H1 (cell line): ENCODE measurements around the gene FGGY. TPM values are rescaled to one million over a fixed set of nuclear protein-coding genes. Genes with fewer than 3 reads are reported as not detected.

Experiments used
- CTCF ChIA-PET: fragments of 300-600 bp; sonication (Branson Sonifier 250); formaldehyde crosslinking; loops from one replicate; lab custom pipeline; 2021; ENCODE audit not compliant: partially characterized antibody; lab: Charles Lee
- POLR2A ChIA-PET: fragments of 300-600 bp; sonication (Branson Sonifier 250); formaldehyde crosslinking; loops from one replicate; lab custom pipeline; 2021; ENCODE audit warnings: inconsistent platforms; ENCODE audit not compliant: partially characterized antibody; lab: Charles Lee
- DNase-seq, 2 experiments: peaks; one replicate each; pipeline versions ENCODE4 v3.0.0 to v3.0.0-alpha.2; 2010 to 2022; ENCODE audit warnings: low spot score in 2 of 2, low read depth in 1 of 2, mixed read lengths in 1 of 2
- FAIRE-seq: peaks from 2 replicates; lab custom pipeline; 2011; peaks lifted over from hg19 to GRCh38; lab: Jason Lieb, UNC
- H2AFZ ChIP-seq: 2 replicates; pipeline ENCODE4 v1.8.1; 2012; ENCODE audit warnings: low read length, inconsistent platforms
- H2AK5ac ChIP-seq: 2 replicates; pipeline ENCODE4 v1.6.1; 2013; ENCODE audit warnings: low read depth, low read length
- H2BK120ac ChIP-seq: replicated peaks from 2 replicates; pipeline ENCODE3; 2013; ENCODE audit warnings: low read depth, low read length, inconsistent platforms
- H2BK12ac ChIP-seq: 2 replicates; pipeline ENCODE4 v1.6.1; 2013; ENCODE audit warnings: low read depth, low read length
- H2BK15ac ChIP-seq: 2 replicates; pipeline ENCODE4 v1.6.1; 2013; ENCODE audit warnings: low read length
- H2BK20ac ChIP-seq: 2 replicates; pipeline ENCODE4 v1.6.1; 2013; ENCODE audit warnings: low read length
- H2BK5ac ChIP-seq: 2 replicates; pipeline ENCODE4 v1.6.1; 2013; ENCODE audit warnings: low read depth, low read length
- H3K14ac ChIP-seq: 2 replicates; pipeline ENCODE4 v1.6.1; 2013; ENCODE audit warnings: inconsistent platforms; ENCODE audit not compliant: insufficient read length
- H3K18ac ChIP-seq: 2 replicates; pipeline ENCODE4 v1.6.1; 2013; ENCODE audit warnings: low read length; ENCODE audit errors: extremely low read depth
- H3K23ac ChIP-seq: 2 replicates; pipeline ENCODE4 v1.6.1; 2013; ENCODE audit warnings: inconsistent platforms; ENCODE audit not compliant: insufficient read length
- H3K23me2 ChIP-seq: 2 replicates; pipeline ENCODE4 v1.6.1; 2013; ENCODE audit warnings: low read depth, low read length
- H3K27ac ChIP-seq: 2 replicates; pipeline ENCODE4 v1.6.1; 2011; ENCODE audit warnings: low read depth, low read length, inconsistent platforms
- H3K27me3 ChIP-seq, 4 experiments: replicated peaks in 1 of 4; 1 replicate in 1 of 4; 2 replicates in 3 of 4; pipeline versions ENCODE4 v1.6.1 to v1.8.1; 2011 to 2013; ENCODE audit warnings: low read length in 3 of 4, mild to moderate bottlenecking in 3 of 4, inconsistent platforms in 2 of 4, mixed read lengths in 2 of 4, moderate library complexity in 1 of 4; ENCODE audit not compliant: control insufficient read depth in 3 of 4, insufficient read depth in 3 of 4; ENCODE audit errors: extremely low read depth in 1 of 4
- H3K36me3 ChIP-seq, 4 experiments: 2 replicates each; pipeline versions ENCODE4 v1.6.1 to v1.8.1; 2011 to 2013; ENCODE audit warnings: mild to moderate bottlenecking in 4 of 4, low read length in 3 of 4, moderate library complexity in 2 of 4, control low read depth in 1 of 4, inconsistent platforms in 1 of 4; ENCODE audit not compliant: insufficient read depth in 4 of 4, control insufficient read depth in 2 of 4
- H3K4ac ChIP-seq: replicated peaks from 2 replicates; pipeline ENCODE3; 2013; ENCODE audit warnings: low read length, low read depth, mixed read lengths, inconsistent platforms; ENCODE audit not compliant: insufficient read length
- H3K4me1 ChIP-seq, 4 experiments: replicated peaks in 1 of 4; 1 replicate in 1 of 4; 2 replicates in 3 of 4; pipeline versions ENCODE4 v1.6.1 to v1.8.1; 2011 to 2013; ENCODE audit warnings: low read length in 3 of 4, inconsistent platforms in 2 of 4, mixed read lengths in 1 of 4; ENCODE audit not compliant: insufficient read depth in 4 of 4, control insufficient read depth in 3 of 4
- H3K4me2 ChIP-seq, 2 experiments: 2 replicates each; pipeline versions ENCODE4 v1.6.1 to v1.8.1; 2011 to 2013; ENCODE audit warnings: low read depth in 2 of 2, low read length in 2 of 2, control low read depth in 1 of 2, inconsistent platforms in 1 of 2, mild to moderate bottlenecking in 1 of 2; ENCODE audit not compliant: insufficient read depth in 1 of 2
- H3K4me3 ChIP-seq, 4 experiments: fragments of 200-600, 300-600 bp in 1 of 4; sonication (generic), shearing (Covaris generic), sonication (Bioruptor Twin) in 1 of 4; 2 replicates each; pipeline versions ENCODE4 v1.5.1 to v1.8.1; 2011 to 2016; ENCODE audit warnings: low read length in 4 of 4, low read depth in 3 of 4, control low read depth in 2 of 4, inconsistent platforms in 2 of 4, mild to moderate bottlenecking in 2 of 4, mixed read lengths in 1 of 4, moderate library complexity in 1 of 4; ENCODE audit not compliant: insufficient read depth in 2 of 4; ENCODE audit errors: extremely low read depth in 1 of 4
- H3K56ac ChIP-seq: replicated peaks from 2 replicates; pipeline ENCODE3; 2013; ENCODE audit warnings: low read depth, mild to moderate bottlenecking, mixed read lengths, low read length, inconsistent platforms; ENCODE audit not compliant: insufficient read length
- H3K79me1 ChIP-seq: 2 replicates; pipeline ENCODE4 v1.6.1; 2013; ENCODE audit warnings: low read depth, low read length, control low read depth
- H3K79me2 ChIP-seq, 2 experiments: 2 replicates each; pipeline versions ENCODE4 v1.6.1 to v1.8.1; 2012 to 2013; ENCODE audit warnings: low read length in 2 of 2, mild to moderate bottlenecking in 2 of 2, inconsistent platforms in 1 of 2; ENCODE audit not compliant: insufficient read depth in 2 of 2, control insufficient read depth in 1 of 2
- H3K9ac ChIP-seq, 4 experiments: replicated peaks in 1 of 4; 1 replicate in 1 of 4; 2 replicates in 3 of 4; pipeline versions ENCODE4 v1.6.1 to v1.8.1; 2011 to 2013; ENCODE audit warnings: low read depth in 3 of 4, low read length in 3 of 4, control low read depth in 2 of 4, mild to moderate bottlenecking in 2 of 4, moderate library complexity in 2 of 4, inconsistent platforms in 1 of 4; ENCODE audit errors: extremely low read depth in 1 of 4
- H3K9me3 ChIP-seq, 2 experiments: 2 replicates each; pipeline versions ENCODE4 v1.6.1 to v1.8.1; 2012 to 2013; ENCODE audit warnings: mild to moderate bottlenecking in 2 of 2, moderate library complexity in 2 of 2, control low read depth in 1 of 2, inconsistent platforms in 1 of 2, low read depth in 1 of 2, low read length in 1 of 2, mixed read lengths in 1 of 2; ENCODE audit not compliant: insufficient read depth in 2 of 2
- H4K20me1 ChIP-seq, 2 experiments: replicated peaks in 1 of 2; 2 replicates each; pipeline versions ENCODE3 to v1.8.1; 2011 to 2013; ENCODE audit warnings: inconsistent platforms in 2 of 2, low read length in 2 of 2, mild to moderate bottlenecking in 1 of 2; ENCODE audit not compliant: insufficient read depth in 2 of 2, control insufficient read depth in 1 of 2
- H4K5ac ChIP-seq: 2 replicates; pipeline ENCODE4 v1.6.1; 2013; ENCODE audit warnings: low read length, low read depth, mixed read lengths, inconsistent platforms; ENCODE audit not compliant: insufficient read length
- H4K8ac ChIP-seq: 2 replicates; pipeline ENCODE4 v1.8.0; 2013; ENCODE audit warnings: mild to moderate bottlenecking, moderate library complexity, low read length, inconsistent platforms; ENCODE audit not compliant: insufficient read depth; ENCODE audit errors: extremely low read depth
- H4K91ac ChIP-seq: replicated peaks from 2 replicates; pipeline ENCODE3; 2013; ENCODE audit warnings: low read length, mixed read lengths, inconsistent platforms; ENCODE audit not compliant: insufficient read length
- ASH2L ChIP-seq: fragments of 200-600, 300-600 bp; sonication (generic); IDR thresholded peaks from one replicate; pipeline ENCODE4 v1.7.1; 2017; ENCODE audit warnings: low read length
- CBX5 ChIP-seq: fragments of 300-800, 300-1000 bp; sonication (generic); IDR thresholded peaks from 2 replicates; pipeline ENCODE4 v1.7.1; 2016; ENCODE audit warnings: antibody characterized with exemption, low read length, low read depth
- CTBP2 ChIP-seq: IDR thresholded peaks from 2 replicates; pipeline ENCODE4 v1.7.0; 2011; ENCODE audit warnings: borderline replicate concordance, mild to moderate bottlenecking, moderate library complexity, mixed read lengths, low read length; ENCODE audit not compliant: insufficient read depth, insufficient read length
- EGR1 ChIP-seq: IDR thresholded peaks from 2 replicates; pipeline ENCODE4 v1.6.1; 2011; ENCODE audit warnings: low read depth, low read length, borderline replicate concordance
- HDAC6 ChIP-seq: IDR thresholded peaks from one replicate; pipeline ENCODE4 v1.7.1; 2012; ENCODE audit warnings: low read depth, mild to moderate bottlenecking, inconsistent platforms, low read length, moderate library complexity
- NRF1 ChIP-seq: IDR thresholded peaks from 2 replicates; pipeline ENCODE4 v1.6.1; 2011; ENCODE audit warnings: mild to moderate bottlenecking, low read depth, low read length, improper control_type of control experiment
- PHF8 ChIP-seq: fragments of 200-600 bp; sonication (generic); conservative IDR thresholded peaks from 2 replicates; pipeline ENCODE4 v1.7.1; 2012; ENCODE audit warnings: low read depth, mild to moderate bottlenecking, inconsistent platforms, low read length, moderate library complexity
- RBBP5 ChIP-seq: IDR thresholded peaks from 2 replicates; pipeline ENCODE4 v1.7.1; 2012; ENCODE audit warnings: low read depth, mild to moderate bottlenecking, inconsistent platforms, low read length, moderate library complexity, borderline replicate concordance
- RNF2 ChIP-seq: fragments of 200-900, 300-1000 bp; sonication (generic); IDR thresholded peaks from 2 replicates; pipeline ENCODE4 v1.7.1; 2016; ENCODE audit warnings: borderline replicate concordance, low read depth, mild to moderate bottlenecking, antibody characterized with exemption, low read length; ENCODE audit not compliant: poor library complexity, severe bottlenecking; ENCODE audit errors: missing control alignments
- SIN3A ChIP-seq, 2 experiments: IDR thresholded peaks in 1 of 2; conservative IDR thresholded peaks in 1 of 2; 2 replicates each; pipeline ENCODE4 v1.6.1; 2011 to 2012; ENCODE audit warnings: low read length in 2 of 2, improper control_type of control experiment in 1 of 2, low read depth in 1 of 2, mild to moderate bottlenecking in 1 of 2
- SIRT6 ChIP-seq: IDR thresholded peaks from one replicate; pipeline ENCODE4 v1.7.1; 2012; ENCODE audit warnings: low read length, inconsistent platforms
- SP2 ChIP-seq: IDR thresholded peaks from 2 replicates; pipeline ENCODE4 v1.6.1; 2012; ENCODE audit warnings: mild to moderate bottlenecking, low read length, inconsistent platforms
- TAF7 ChIP-seq: optimal IDR thresholded peaks from 2 replicates; pipeline ENCODE3; 2011; ENCODE audit warnings: low read depth, mild to moderate bottlenecking, inconsistent platforms, low read length, moderate library complexity, borderline replicate concordance
- TCF12 ChIP-seq: IDR thresholded peaks from 2 replicates; pipeline ENCODE4 v1.6.1; 2011; ENCODE audit warnings: low read depth, mild to moderate bottlenecking, low read length
- polyA plus RNA-seq, 7 experiments: library from polyadenylated mRNA; depleted of rRNA in 3 of 7; stranded (reverse) in 5 of 7; unstranded in 2 of 7; fragments of >200 nt in 5 of 7; fragments of 200-250 nt in 2 of 7; gene quantifications; 1 replicate in 5 of 7; 2 replicates in 1 of 7; 4 replicates in 1 of 7; pipeline versions ENCODE4 v1.2.1 to v1.2.3, GENCODE V29; 2011 to 2013; ENCODE audit warnings: missing spikeins in 2 of 7, mixed read lengths in 2 of 7
- total RNA-seq: library from RNA; stranded (reverse); fragmentation: NEBNext Ultra II Directional; extraction: Animal tissue kit (Norgen Biotek cat#: 25700); gene quantifications from 2 replicates; pipeline ENCODE4 v1.2.1, GENCODE V29; 2021
- TF ChIP-seq, protein P1 (sequence below): IDR thresholded peaks from 2 replicates; pipeline ENCODE4 v1.6.1; 2011; ENCODE audit warnings: low read depth, mild to moderate bottlenecking, low read length; ENCODE audit not compliant: insufficient read depth

FGGY gene
- total and polyA plus RNA-seq, 2 of the 8 experiments (the other 6 are each of a cell fraction or from before 2014, with no cell fraction given): 10.3 to 12.5 TPM

DNA sequence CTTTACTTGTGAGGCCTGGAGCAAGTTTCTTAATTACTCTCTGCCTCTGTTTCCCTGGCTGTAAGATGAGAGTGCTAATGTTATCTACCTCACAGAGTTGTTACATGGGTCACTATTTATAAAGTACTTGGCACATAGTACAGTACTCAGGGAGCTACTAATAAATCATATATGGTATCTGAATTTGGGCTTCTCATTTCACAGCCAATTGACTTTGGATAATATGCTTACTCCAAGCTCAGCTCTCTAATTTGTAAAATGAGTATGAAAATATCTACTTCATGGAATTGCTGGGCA, 409.4 kb downstream of the FGGY start:
- H3K23ac ChIP-seq: no peak overlapping the region
- H3K9me3 ChIP-seq: no peaks in the 10 kb centered on the region
- no peak overlapping the region for H3K18ac ChIP-seq
- no peak overlapping the region for H3K4me3 ChIP-seq
- H3K79me1 ChIP-seq: no peaks in the 10 kb centered on the region
- no peaks in the 10 kb centered on the region for H3K36me3 ChIP-seq
- H4K91ac ChIP-seq: no peak overlapping the region
- no peaks in the 10 kb centered on the region for H4K20me1 ChIP-seq
- no peaks in the 10 kb centered on the region for H3K4me1 ChIP-seq
- H2AFZ ChIP-seq: no peak overlapping the region
- ChIA-PET CTCF (interaction anchor here (0.9 to 3.7 kb wide), 6 partner anchors 11 to 66 kb away, joined by 3 to 21 read pairs (median 4); no protein-coding TSS in a partner anchor), POLR2A (no interaction called here)
- no peak overlapping the region for H4K5ac ChIP-seq
- H3K4me2 ChIP-seq: no peak overlapping the region
- H3K9ac ChIP-seq: no peak overlapping the region
- FAIRE-seq (no peak), DNase-seq (no peak)
- H2AK5ac ChIP-seq: no peak overlapping the region
- no peak overlapping the region for H4K8ac ChIP-seq
- no peak overlapping the region for H2BK12ac ChIP-seq
- no peak overlapping the region for H2BK120ac ChIP-seq
- H3K14ac ChIP-seq: no peak overlapping the region
- H3K4ac ChIP-seq: no peak overlapping the region
- no peak overlapping the region for H2BK5ac ChIP-seq
- H3K79me2 ChIP-seq: no peaks in the 10 kb centered on the region
- no peak overlapping the region for H2BK15ac ChIP-seq
- no peak overlapping the region for H2BK20ac ChIP-seq
- no peak overlapping the region for H3K56ac ChIP-seq
- no peaks in the 10 kb centered on the region for H3K27me3 ChIP-seq
- H3K27ac ChIP-seq: no peak overlapping the region
- no peaks in the 10 kb centered on the region for H3K23me2 ChIP-seq
- no peak for TF ChIP-seq RNF2
- TF ChIP-seq CBX5: no peak
- no peak for TF ChIP-seq TCF12
- no peak for TF ChIP-seq HDAC6
- TF ChIP-seq RBBP5: no peak
- no peak for TF ChIP-seq TAF7
- no peak for TF ChIP-seq EGR1
- no peak for TF ChIP-seq CTBP2
- TF ChIP-seq SIRT6: no peak
- no peak for TF ChIP-seq PHF8
- no peak for TF ChIP-seq SP2
- no peak for TF ChIP-seq ASH2L
- no peak for TF ChIP-seq NRF1
- TF ChIP-seq SIN3A (conservative IDR thresholded peaks at IDR 0.05 in 1 of 2, IDR thresholded peaks at IDR 0.05 in 1 of 2; ENCODE audit: low read depth in 1 of 2, low read length in 2 of 2): no peak
- TF ChIP-seq, protein P1, sequence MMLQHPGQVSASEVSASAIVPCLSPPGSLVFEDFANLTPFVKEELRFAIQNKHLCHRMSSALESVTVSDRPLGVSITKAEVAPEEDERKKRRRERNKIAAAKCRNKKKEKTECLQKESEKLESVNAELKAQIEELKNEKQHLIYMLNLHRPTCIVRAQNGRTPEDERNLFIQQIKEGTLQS: no peak
